Upper lobe of left lung (tissue), 6 donors: ENCODE measurements around the gene BARX2. TPM values are rescaled to one million over a fixed set of nuclear protein-coding genes. Genes with fewer than 3 reads are reported as not detected.
"Not testable (repeated sequence)": the region's sequence is repeated elsewhere in the genome, so short reads cannot be mapped to it uniquely, and the experiment has no call there.

Experiments
- ATAC-seq, 2 donors: fragments of 200-7000 bp; cut with Tn5 transposase; one replicate each; pipeline ENCODE4 v1.9.1; 2022; ENCODE audit warnings: mild to moderate bottlenecking in 2 of 2, moderate library complexity in 2 of 2; ENCODE audit not compliant: low FRiP score in 2 of 2
- DNase-seq, 2 donors: peaks; one replicate each; pipeline ENCODE4 v3.0.0-alpha.2; 2019 to 2020
- H3K27ac ChIP-seq, 4 donors: fragments of 200-600 bp; sonication (generic); one replicate each; pipeline ENCODE4 v1.5.1; 2016 to 2019
- H3K27me3 ChIP-seq, 4 donors: fragments of 200-600 bp; sonication (generic); one replicate each; pipeline ENCODE4 v1.5.1; 2017 to 2019
- H3K36me3 ChIP-seq, 4 donors: fragments of 200-600 bp; sonication (generic); one replicate each; pipeline ENCODE4 v1.5.1; 2016 to 2019
- H3K4me1 ChIP-seq, 4 donors: fragments of 200-600 bp; sonication (generic); one replicate each; pipeline ENCODE4 v1.5.1; 2018 to 2019
- H3K4me3 ChIP-seq, 4 donors: fragments of 200-600 bp; sonication (generic); one replicate each; pipeline ENCODE4 v1.5.1; 2017 to 2019; ENCODE audit warnings: mild to moderate bottlenecking in 2 of 4, moderate library complexity in 1 of 4
- H3K9me3 ChIP-seq, 4 donors: fragments of 200-600 bp; sonication (generic); one replicate each; pipeline ENCODE4 v1.5.1; 2018 to 2019
- EP300 ChIP-seq, 4 donors: sonication (generic); formaldehyde crosslinking; IDR thresholded peaks; one replicate each; pipeline ENCODE4 v1.5.1; 2017; ENCODE audit warnings: antibody characterized with exemption in 4 of 4, control low read depth in 2 of 4
- POLR2A ChIP-seq, 4 donors: fragments of 450-650 bp; IDR thresholded peaks; one replicate each; pipeline ENCODE4 v1.5.1; 2016 to 2017; ENCODE audit warnings: antibody characterized with exemption in 4 of 4, mild to moderate bottlenecking in 2 of 4
- POLR2AphosphoS5 ChIP-seq, 2 donors: sonication (generic); formaldehyde crosslinking; IDR thresholded peaks; one replicate each; pipeline ENCODE4 v1.5.1; 2017; ENCODE audit warnings: antibody characterized with exemption in 2 of 2
- WGBS, 2 donors: methylation state at CpG; one replicate each; pipeline ENCODE4 v1.1.5; 2017 to 2018; 5-methylcytosine and 5-hydroxymethylcytosine counted together
- total RNA-seq, 6 donors: library from RNA; depleted of rRNA in 4 of 6; stranded (reverse); fragments of >200 nt in 4 of 6; gene quantifications; one replicate each; pipeline versions ENCODE4 v1.1.0 to v1.2.1, GENCODE V29; 2016 to 2021
- TF ChIP-seq, protein P1 (sequence below), 6 experiments: fragments of 450-650 bp in 4 of 6; fragments of 200-600 bp in 2 of 6; sonication (generic) in 2 of 6; IDR thresholded peaks; one replicate each; pipeline ENCODE4 v1.5.1; 2016 to 2019; ENCODE audit warnings: antibody characterized with exemption in 6 of 6
- donor health status: DM: no; HTN: no; CAD: no; lungs with moderate emphysema.
- donor health status: DM: no; HTN: yes; CAD: no; lungs with severe emphysema.

Gene BARX2
- total RNA-seq, 6 donors from 2014 or later, result 0.30 to 0.89 (median 0.30) TPM; not detected in 3

DNA sequence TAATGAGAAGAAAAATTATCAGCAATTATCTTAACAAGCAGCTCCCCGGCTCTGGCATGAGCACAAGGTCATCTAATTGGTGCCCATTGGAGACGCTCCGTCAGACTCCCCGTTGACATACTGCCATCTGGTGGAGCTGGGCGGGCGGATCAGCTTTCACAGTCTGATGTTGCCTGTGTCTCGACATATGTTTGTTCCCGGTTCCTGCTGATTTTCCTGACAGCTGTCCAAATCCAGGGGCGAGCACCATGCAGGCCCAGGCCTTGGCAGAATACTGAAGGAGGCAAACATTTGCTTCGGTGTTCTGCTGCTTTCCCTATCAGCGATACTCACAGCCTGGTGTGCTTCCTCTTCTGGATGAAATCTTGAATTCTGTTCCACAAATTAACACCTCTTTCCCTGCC, 43.8 kb upstream of the BARX2 start:
- DNase-seq (peak in 1 of 2 donors; percentile 85), ATAC-seq (peak; percentile 80 to 94)
- H3K27ac ChIP-seq, result no peak overlapping the region
- WGBS, 2 donors, result 2 to 3% methylated on average over 11 of the region's 11 CpGs
- H3K27me3 ChIP-seq, result no peaks in the 10 kb centered on the region
- peaks cover 0 to 10% (median 2%) of the 10 kb centered on the region in 4 donors for H3K4me1 ChIP-seq
- H3K9me3 ChIP-seq, result no peaks in the 10 kb centered on the region
- no peaks in the 10 kb centered on the region for H3K36me3 ChIP-seq
- no peak overlapping the region for H3K4me3 ChIP-seq
- TF ChIP-seq EP300 (IDR thresholded peaks at IDR 0.05) (no peak), POLR2AphosphoS5 (IDR thresholded peaks at IDR 0.05) (no peak), POLR2A (IDR thresholded peaks at IDR 0.05) (peak in 1 of 4 donors; percentile 14)
- TF ChIP-seq, protein P1, sequence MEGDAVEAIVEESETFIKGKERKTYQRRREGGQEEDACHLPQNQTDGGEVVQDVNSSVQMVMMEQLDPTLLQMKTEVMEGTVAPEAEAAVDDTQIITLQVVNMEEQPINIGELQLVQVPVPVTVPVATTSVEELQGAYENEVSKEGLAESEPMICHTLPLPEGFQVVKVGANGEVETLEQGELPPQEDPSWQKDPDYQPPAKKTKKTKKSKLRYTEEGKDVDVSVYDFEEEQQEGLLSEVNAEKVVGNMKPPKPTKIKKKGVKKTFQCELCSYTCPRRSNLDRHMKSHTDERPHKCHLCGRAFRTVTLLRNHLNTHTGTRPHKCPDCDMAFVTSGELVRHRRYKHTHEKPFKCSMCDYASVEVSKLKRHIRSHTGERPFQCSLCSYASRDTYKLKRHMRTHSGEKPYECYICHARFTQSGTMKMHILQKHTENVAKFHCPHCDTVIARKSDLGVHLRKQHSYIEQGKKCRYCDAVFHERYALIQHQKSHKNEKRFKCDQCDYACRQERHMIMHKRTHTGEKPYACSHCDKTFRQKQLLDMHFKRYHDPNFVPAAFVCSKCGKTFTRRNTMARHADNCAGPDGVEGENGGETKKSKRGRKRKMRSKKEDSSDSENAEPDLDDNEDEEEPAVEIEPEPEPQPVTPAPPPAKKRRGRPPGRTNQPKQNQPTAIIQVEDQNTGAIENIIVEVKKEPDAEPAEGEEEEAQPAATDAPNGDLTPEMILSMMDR (IDR thresholded peaks at IDR 0.05), result peak; percentile 63 to 86 (median 78)

DNA sequence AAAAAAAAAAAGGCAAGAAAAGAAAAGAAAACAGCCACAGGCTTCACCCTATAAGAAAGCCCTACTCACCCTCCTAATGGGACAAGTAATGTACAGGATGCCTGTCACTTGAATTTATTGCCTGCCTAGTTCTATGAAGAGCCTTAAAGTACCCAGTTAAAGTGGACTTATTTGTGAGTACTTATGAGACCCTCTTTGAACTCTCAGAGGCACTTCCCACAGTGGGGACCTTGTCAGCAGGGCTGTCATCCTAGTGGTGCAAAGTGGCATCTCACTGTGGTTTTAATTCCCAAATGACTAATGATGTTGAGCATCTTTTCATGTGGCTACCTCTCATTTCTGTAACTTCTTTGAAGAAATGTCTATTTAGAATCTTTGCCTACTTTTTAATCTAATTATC, 41.8 kb upstream of the BARX2 start:
- no peak overlapping the region for H3K27ac ChIP-seq
- H3K27me3 ChIP-seq, result no peaks in the 10 kb centered on the region
- DNase-seq, result no peak
- H3K9me3 ChIP-seq, result no peaks in the 10 kb centered on the region
- ATAC-seq, result no peak
- no peak overlapping the region for H3K4me3 ChIP-seq
- peaks cover 0 to 10% (median 2%) of the 10 kb centered on the region in 4 donors for H3K4me1 ChIP-seq
- TF ChIP-seq POLR2A (IDR thresholded peaks at IDR 0.05) (no peak), POLR2AphosphoS5 (IDR thresholded peaks at IDR 0.05) (no peak), EP300 (IDR thresholded peaks at IDR 0.05) (no peak)
- TF ChIP-seq, protein P1 (IDR thresholded peaks at IDR 0.05), result no peak
- H3K36me3 ChIP-seq, result no peaks in the 10 kb centered on the region

DNA sequence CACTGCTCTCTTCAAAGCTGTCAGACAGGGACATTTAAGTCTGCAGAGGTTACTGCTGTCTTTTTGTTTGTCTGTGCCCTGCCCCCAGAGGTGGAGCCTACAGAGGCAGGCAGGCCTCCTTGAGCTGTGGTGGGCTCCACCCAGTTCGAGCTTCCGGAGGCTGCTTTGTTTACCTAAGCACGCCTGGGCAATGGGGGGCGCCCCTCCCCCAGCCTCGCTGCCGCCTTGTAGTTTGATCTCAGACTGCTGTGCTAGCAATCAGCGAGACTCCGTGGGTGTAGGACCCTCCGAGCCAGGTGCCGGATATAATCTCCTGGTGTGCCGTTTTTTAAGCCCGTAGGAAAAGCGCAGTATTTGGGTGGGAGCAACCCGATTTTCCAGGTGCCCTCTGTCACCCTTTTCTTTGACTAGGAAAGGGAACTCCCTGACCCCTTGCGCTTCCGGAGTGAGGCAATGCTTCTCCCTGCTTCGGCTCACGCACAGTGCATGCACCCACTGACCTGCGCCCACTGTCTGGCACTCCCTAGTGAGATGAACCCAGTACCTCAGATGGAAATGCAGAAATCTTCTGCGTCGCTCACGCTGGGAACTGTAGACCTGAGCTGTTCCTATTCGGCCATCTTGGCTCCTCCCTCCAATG, 31.2 kb upstream of the BARX2 start:
- not testable (repeated sequence) for H3K27ac ChIP-seq, H3K36me3 ChIP-seq, H3K27me3 ChIP-seq, H3K4me3 ChIP-seq, ATAC-seq, H3K9me3 ChIP-seq, H3K4me1 ChIP-seq
- peak in 1 of 2 donors; percentile 47 for DNase-seq
- WGBS, 2 donors, result 85 to 99% methylated on average over 14 to 23 of the region's 23 CpGs

DNA sequence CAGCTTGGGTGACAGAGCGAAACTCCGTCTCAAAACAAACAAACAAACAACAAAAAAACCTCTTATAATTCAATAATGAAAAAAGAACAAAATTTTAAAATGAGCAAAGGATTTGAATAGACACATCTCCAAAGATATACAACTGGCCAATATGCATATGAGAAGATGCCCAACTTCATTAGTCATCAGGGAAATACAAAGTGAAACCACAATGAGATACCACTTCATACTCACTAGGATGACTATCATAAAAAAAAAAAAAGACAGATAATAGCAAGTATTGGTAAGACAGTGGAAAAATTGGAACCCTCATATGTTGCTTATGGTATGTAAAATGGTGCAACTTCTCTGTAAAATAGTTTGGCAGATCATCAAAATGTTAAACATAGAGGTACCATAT, 28.7 kb upstream of the BARX2 start:
- DNase-seq (no peak), ATAC-seq (no peak)
- no peaks in the 10 kb centered on the region for H3K36me3 ChIP-seq
- H3K4me1 ChIP-seq, result no peaks in the 10 kb centered on the region
- no peak overlapping the region for H3K4me3 ChIP-seq
- H3K27ac ChIP-seq, result no peak overlapping the region
- WGBS, 2 donors, result 90% methylated on average over 2 of the region's 2 CpGs
- H3K9me3 ChIP-seq, result no peaks in the 10 kb centered on the region
- H3K27me3 ChIP-seq, result no peaks in the 10 kb centered on the region
- TF ChIP-seq POLR2AphosphoS5 (IDR thresholded peaks at IDR 0.05), result no peak

DNA sequence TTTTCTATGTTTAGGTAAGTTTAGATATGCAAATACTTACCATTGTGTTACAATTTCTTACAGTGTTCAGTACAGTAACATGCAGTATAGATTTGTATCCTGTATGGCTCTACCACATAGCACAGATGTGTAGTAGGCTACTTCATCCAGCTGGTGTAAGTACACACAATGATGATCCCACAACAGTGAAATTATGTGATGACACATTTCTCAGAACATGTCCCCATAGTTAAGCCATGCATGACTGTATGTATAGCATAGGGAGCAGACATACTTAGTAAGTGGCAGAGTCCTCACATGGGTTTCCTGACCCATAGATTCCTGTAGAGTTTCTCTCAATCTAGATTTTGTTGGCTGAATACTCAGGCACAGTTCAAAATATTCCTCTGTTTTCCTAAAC, 26.8 kb upstream of the BARX2 start:
- ATAC-seq, result no peak

More for the DNA sequence above, 26.8 kb upstream of the BARX2 start:
- Histone ChIP-seq H3K27me3 (no peaks in the 10 kb centered on the region), H3K4me3 (no peak overlapping the region), H3K27ac (no peak overlapping the region), H3K36me3 (no peaks in the 10 kb centered on the region), H3K4me1 (no peaks in the 10 kb centered on the region), H3K9me3 (no peaks in the 10 kb centered on the region)
- no peak for DNase-seq
- TF ChIP-seq, protein P1 (IDR thresholded peaks at IDR 0.05), result no peak
- TF ChIP-seq POLR2AphosphoS5 (IDR thresholded peaks at IDR 0.05), result no peak
- no peak for TF ChIP-seq POLR2A (IDR thresholded peaks at IDR 0.05)
- TF ChIP-seq EP300 (IDR thresholded peaks at IDR 0.05), result no peak
